Measurements from ENCODE around the gene TAS2R10.

- TF ChIP-seq CTCF (IDR thresholded peaks at IDR 0.05) (no peak), POLR2AphosphoS5 (IDR thresholded peaks at IDR 0.05) (no peak), EP300 (IDR thresholded peaks at IDR 0.05) (no peak), POLR2A (IDR thresholded peaks at IDR 0.05) (no peak)
Measured at GRCh38 chr12:10847744-10848143, 21.6 kb upstream of the TAS2R10 start.
